Neural crest cell (in vitro differentiated cells): ENCODE data around the gene NR1H3. TPM values are rescaled to one million over a fixed set of nuclear protein-coding genes. Genes with fewer than 3 reads are reported as not detected.
"Not testable (repeated sequence)": the region's sequence is repeated elsewhere in the genome, so short reads cannot be mapped to it uniquely, and the experiment has no call there.

ENCODE experiments used
- DNase-seq: peaks from one replicate; pipeline ENCODE4 v3.0.0; 2021; ENCODE audit warnings: low read depth, mixed read lengths, low spot score
- H3K27ac Mint-ChIP-seq: one replicate; pipeline ENCODE4 v1.8.0; 2021; ENCODE audit warnings: mild to moderate bottlenecking, mixed read lengths; ENCODE audit not compliant: unreplicated experiment
- H3K27me3 Mint-ChIP-seq: 2 replicates; pipeline ENCODE4 v1.8.0; 2021; ENCODE audit warnings: low read depth, mild to moderate bottlenecking, mixed read lengths
- H3K36me3 Mint-ChIP-seq: 2 replicates; pipeline ENCODE4 v1.8.0; 2021; ENCODE audit warnings: low read depth, mild to moderate bottlenecking, mixed read lengths
- H3K4me1 Mint-ChIP-seq: 2 replicates; pipeline ENCODE4 v1.8.0; 2021; ENCODE audit warnings: mixed read lengths
- H3K4me3 Mint-ChIP-seq: one replicate; pipeline ENCODE4 v1.8.0; 2021; ENCODE audit warnings: mild to moderate bottlenecking, mixed read lengths
- H3K9me3 Mint-ChIP-seq: 2 replicates; pipeline ENCODE4 v1.8.0; 2021; ENCODE audit warnings: mixed read lengths
- CTCF ChIP-seq: fragments of 200-600 bp; sonication (generic); conservative IDR thresholded peaks from 2 replicates; pipeline ENCODE4 v1.5.0; 2021; ENCODE audit warnings: antibody characterized with exemption, mild to moderate bottlenecking
- long read RNA-seq: library from polyadenylated mRNA; unstranded; transcript quantifications from one replicate; pipeline ENCODE4 v2.0.0, GENCODE V29; 2020
- total RNA-seq: library from RNA; stranded (reverse); gene quantifications from 2 replicates; pipeline ENCODE4 v1.2.1, GENCODE V29; 2021

NR1H3 gene
- 15.2 and 19.1 TPM in 2 replicates for total RNA-seq
- long read RNA-seq, partial matches to known transcripts, result 0 of 3 reads
- long read RNA-seq, other reads (novel, unspliced or antisense), result 2 of 3 reads

GRCh38 chr11:47257517-47258316 lies at the start of gene NR1H3:
TSS of gene NR1H3 (plus strand) at chr11:47257996. CDS start at chr11:47259217, 1,221 bp downstream.
- no peaks in the 10 kb centered on the region for H3K36me3 Mint-ChIP-seq
- H3K27ac Mint-ChIP-seq, result peak within 1 kb of the TSS; percentile 88
- TF ChIP-seq CTCF, result peak; percentile 61
- no peaks in the 10 kb centered on the region for H3K27me3 Mint-ChIP-seq
- no peaks in the 10 kb centered on the region for H3K9me3 Mint-ChIP-seq
- peaks cover 26% of the 10 kb centered on the region for H3K4me1 Mint-ChIP-seq
- peak within 1 kb of the TSS; percentile 77 for H3K4me3 Mint-ChIP-seq
- DNase-seq, result peak; percentile 45

- not testable (repeated sequence) for H3K36me3 Mint-ChIP-seq, H3K9me3 Mint-ChIP-seq, H3K4me3 Mint-ChIP-seq, DNase-seq, H3K4me1 Mint-ChIP-seq, H3K27ac Mint-ChIP-seq
- peaks cover 13% of the 10 kb centered on the region for H3K27me3 Mint-ChIP-seq
These were observed 49.7 kb upstream of the NR1H3 start for GRCh38 chr11:47208008-47208552.

- no peak overlapping the region for H3K27ac Mint-ChIP-seq
- H3K4me1 Mint-ChIP-seq, result no peaks in the 10 kb centered on the region
- no peak for TF ChIP-seq CTCF
- DNase-seq, result no peak
- H3K9me3 Mint-ChIP-seq, result no peaks in the 10 kb centered on the region
- H3K4me3 Mint-ChIP-seq, result no peak overlapping the region
- H3K27me3 Mint-ChIP-seq, result peaks cover 13% of the 10 kb centered on the region
- no peaks in the 10 kb centered on the region for H3K36me3 Mint-ChIP-seq
These were observed 49.2 kb upstream of the NR1H3 start for GRCh38 chr11:47208628-47209027.

- no peak for DNase-seq
- Mint-ChIP-seq H3K36me3 (peaks cover under 1% of the 10 kb centered on the region), H3K4me3 (no peak overlapping the region), H3K4me1 (peaks cover 28% of the 10 kb centered on the region), H3K9me3 (no peaks in the 10 kb centered on the region), H3K27me3 (peaks cover 5% of the 10 kb centered on the region), H3K27ac (no peak overlapping the region)
- no peak for TF ChIP-seq CTCF
These were observed 44.9 kb upstream of the NR1H3 start for GRCh38 chr11:47212938-47213337.

GRCh38 chr11:47213950-47214565 lies 43.7 kb upstream of the NR1H3 start:
- Mint-ChIP-seq H3K36me3 (peaks cover 3% of the 10 kb centered on the region), H3K4me3 (peak overlapping the region; percentile 87), H3K4me1 (peaks cover 35% of the 10 kb centered on the region), H3K27ac (peak overlapping the region; percentile 62), H3K27me3 (peaks cover 5% of the 10 kb centered on the region), H3K9me3 (no peaks in the 10 kb centered on the region)
- TF ChIP-seq CTCF, result no peak
- DNase-seq, result peak; percentile 10
